Activated CD8-positive, alpha-beta memory T cell treated with anti-CD3 and anti-CD28 coated beads, Interleukin-2, amount 50 U/mL, for 48 hours (primary cell): ENCODE results near the gene TMEM171.

ENCODE experiments used
- DNase-seq: peaks from one replicate; pipeline ENCODE4 v3.0.0-alpha.2; 2020

The TMEM171 gene

DNA sequence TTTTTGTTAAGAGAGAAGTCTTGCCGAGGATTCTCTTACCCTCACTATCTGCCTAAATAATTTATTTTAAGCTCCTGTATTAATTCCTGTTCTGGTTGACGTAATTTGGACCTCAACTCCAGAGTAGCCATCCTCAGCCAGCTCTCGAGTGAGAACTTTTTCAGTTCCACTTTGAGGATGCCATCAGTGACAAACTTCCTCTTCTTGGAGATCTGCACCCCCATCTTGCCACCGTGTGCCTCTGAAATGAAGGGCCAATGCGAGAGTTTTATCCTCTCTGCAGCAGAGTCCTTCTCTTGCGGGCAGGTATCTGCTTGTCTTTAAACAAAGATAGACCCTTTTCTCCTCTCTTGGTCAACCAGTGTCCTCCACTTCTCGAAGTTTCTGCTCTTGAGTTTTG, 33.1 kb downstream of the TMEM171 start:
- no peak for DNase-seq

DNA sequence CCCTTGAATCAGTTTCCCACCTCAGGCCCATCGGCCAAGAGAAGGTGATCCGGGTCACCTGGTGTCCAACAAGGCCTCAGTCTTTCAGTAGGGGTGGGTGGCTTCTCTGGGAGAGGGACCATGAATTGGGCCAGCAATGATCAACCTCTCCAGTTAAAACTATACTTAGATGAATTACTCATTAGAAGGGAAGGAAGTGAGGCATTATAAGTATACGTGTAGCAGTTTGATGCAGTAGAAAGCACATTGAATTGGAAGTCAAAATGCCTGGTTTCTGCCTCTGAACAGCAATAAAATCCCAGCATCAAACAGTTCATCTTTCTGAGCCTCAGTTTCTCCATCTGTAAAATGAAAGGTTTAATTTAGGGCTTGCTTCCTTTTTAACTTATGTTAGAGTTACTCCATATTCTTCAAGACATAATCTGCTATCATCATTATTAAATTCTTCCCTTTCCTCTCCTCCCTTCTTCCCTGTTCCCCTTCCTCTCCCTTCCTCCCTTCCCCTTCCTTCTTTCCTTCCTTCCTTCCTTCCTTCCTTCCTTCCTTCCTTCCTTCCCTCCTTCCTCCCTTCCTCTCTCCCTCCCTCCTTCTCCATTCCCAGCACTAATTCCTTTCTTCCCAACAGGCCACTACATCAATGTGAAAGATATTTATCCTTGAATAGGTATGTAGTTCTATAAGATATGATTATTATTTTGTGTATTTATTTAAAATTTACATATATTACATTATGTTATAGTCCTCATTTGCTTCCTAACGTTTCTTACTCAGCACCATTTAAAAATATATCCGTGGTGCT, 34.0 kb downstream of the TMEM171 start:
- no peak for DNase-seq

DNA sequence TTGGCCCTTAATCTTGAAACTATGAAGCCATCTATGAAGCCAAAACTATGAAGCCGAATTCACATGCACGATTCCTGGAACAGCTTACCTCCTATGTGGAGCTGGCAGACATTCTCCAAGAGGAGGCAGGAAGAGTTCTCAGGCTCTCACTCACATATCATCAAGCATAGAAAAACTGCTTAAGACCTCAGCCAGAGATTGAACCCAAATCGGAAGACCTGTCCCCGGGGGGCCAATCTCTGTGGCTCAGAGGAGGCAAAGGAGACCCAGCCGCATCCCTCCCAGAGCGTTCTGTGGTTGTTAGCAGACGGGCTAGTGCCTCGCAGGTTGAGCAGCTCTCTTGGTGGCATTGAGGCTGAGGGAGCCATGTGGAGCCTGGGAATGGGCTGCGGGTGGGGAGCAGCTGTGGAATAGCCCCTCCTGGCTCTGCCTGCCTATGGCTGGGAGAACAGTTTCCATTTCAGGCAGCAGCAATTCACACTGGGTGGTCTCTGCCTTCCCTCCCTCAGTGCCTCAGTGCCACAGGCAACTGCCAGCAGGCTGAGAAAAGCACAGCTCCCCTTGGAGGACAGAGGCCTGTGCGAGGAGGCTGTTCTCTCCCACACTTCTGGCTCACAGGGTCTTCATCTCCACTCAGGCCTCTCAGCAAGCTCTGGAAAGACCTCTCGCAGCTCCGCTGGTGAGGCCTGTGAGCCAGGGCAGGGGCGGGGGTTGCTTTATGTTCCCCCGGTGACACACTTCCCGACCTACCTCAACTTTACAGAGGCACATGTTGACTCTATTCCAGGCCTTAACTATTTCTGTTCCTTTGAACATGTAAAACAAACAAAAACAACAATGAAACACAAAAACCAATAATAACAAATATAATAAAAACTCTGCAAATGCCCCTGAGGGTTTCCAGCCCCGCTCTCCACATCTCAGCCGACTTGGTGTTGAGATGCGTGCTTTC, 35.2 kb downstream of the TMEM171 start:
- DNase-seq = no peak

DNA sequence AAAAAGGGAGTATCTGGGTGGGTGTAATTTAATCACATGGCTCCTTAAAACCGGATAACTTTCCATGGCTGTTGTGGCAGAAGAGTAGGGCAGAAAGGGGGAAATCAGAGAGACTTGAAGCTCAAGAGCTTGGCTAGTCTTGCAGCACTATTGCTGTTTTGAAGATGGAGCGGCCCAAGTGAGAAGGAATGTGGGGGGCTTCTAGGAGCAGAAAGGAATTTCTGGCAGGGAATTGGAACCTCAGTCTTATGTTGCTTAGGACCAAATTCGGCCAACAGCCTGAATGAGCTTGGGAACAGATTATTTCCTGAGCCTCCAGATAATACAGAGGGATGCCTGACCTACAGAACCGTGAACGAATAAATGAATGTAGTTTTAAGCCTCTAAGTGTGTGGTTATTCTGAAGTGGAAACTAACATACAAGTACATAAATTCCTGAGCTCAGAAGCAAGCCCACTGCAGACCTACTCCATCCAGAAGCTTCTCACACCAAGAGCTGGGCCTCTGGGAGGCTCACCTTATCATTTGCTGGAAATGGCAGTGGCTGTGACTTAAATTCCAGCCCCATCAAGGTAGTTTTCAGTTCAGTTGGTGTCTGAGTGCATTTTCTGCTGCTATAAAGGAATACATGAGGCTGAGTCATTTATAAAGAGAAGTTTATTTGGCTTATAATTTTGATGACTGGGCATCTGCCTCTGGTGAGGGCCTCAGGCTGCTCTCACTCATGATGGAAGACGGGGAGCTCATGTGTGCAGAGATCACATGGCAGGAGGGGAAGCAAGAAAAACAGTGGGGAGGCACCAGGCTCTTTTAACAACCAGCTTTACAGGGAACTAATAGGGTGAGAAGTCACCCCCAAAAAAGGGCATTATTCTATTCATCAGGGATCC, 37.3 kb downstream of the TMEM171 start:
- DNase-seq = no peak

DNA sequence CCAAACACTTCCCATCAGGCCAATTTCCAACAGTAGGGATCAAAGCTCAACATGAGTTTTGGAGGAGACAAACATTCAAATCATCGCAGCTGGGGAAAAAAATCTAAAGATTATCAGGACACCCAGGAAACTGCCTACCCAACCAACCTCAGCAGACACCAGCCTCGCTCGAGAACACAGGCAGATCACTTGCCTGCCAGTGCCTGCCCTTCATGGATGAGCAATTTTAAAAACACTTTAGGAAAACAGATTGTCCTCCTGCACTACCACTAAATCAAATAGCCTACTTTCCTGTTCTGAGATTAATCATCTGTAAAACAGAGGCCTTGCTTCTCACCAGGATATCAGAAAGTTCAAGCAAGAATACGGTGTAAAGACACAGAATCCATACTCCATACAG, 37.9 kb downstream of the TMEM171 start:
- no peak for DNase-seq

DNA sequence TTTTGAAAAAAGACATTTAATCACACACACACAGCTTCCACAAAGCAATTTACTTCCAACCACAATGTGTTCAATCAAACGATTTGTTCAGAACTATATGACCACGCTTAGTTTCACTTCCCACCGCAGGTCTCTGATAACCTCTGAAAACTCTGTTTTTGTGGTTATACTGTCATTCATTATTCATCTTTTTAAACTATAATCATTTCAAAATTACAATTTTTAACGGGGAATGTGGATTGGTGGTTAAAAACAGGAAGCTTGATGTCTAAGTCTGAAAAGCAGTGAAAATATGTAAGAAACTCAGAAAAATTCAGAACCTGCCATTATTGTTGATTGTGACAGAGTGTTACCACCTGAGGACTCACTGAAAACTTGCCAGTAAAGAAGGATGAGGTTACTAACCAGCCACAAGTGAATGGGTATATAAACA, 39.9 kb downstream of the TMEM171 start:
- DNase-seq = peak; percentile 72

DNA sequence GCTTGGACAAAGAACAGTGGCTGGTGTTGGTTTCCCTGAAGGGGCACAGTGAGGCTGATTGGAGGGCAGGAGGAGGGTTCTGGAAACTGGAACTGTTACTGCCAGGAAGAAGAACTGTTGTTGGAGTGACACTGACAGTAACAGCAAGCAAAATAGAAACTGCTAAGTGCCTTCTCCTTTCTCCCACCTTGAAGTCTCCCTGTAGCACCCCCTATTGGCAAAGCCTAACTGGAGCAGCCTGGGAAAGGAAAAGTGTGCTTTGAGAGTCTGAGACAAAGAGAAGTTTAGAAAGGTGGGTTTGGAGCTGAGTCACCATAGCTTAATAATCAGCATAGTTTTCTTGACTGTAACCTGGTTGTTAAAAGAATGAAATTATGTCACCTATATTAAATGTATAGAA, 50.1 kb downstream of the TMEM171 start:
- no peak for DNase-seq

DNA sequence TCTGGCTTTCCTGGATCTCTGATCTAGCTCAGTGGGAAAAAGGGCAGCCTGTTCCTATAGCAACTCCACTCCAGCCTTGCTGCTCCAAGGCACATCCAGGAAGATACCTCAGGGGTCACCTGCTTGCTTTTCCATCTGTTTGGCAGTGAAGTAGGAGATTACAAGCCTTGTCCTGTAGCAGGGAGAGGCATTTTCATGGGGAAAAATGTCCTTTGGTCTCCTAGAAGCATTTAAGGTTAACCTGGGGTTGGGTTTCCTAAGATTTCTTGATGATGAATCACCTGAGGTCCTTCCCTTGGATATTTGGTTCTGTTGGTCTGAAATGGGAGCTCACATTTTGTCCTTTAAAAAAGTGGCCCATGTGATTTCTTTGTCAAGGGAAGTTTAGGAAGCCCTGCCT, 51.1 kb downstream of the TMEM171 start:
- DNase-seq = no peak

DNA sequence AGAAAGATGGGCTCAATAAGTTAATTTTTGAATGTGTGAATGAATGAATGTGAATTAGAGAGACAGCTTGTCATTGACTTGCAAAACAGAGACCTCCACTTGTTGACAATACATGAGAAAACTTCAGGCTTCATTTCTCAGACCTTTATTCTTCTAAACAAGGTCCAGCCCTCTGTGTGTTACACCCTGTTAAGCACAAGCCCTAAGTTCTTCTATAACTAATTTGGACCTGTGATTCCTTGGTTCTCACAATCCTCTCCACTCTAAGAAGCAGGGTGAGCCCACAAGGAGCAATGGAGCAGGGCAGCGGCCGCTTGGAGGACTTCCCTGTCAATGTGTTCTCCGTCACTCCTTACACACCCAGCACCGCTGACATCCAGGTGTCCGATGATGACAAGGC, 52.6 kb downstream of the TMEM171 start, which contains the start of gene TMEM174:
TSS of gene TMEM174 (plus strand) at position 243 of the 400 bp plus-strand sequence. CDS start at position 294, 51 bp downstream.
- no peak for DNase-seq

DNA sequence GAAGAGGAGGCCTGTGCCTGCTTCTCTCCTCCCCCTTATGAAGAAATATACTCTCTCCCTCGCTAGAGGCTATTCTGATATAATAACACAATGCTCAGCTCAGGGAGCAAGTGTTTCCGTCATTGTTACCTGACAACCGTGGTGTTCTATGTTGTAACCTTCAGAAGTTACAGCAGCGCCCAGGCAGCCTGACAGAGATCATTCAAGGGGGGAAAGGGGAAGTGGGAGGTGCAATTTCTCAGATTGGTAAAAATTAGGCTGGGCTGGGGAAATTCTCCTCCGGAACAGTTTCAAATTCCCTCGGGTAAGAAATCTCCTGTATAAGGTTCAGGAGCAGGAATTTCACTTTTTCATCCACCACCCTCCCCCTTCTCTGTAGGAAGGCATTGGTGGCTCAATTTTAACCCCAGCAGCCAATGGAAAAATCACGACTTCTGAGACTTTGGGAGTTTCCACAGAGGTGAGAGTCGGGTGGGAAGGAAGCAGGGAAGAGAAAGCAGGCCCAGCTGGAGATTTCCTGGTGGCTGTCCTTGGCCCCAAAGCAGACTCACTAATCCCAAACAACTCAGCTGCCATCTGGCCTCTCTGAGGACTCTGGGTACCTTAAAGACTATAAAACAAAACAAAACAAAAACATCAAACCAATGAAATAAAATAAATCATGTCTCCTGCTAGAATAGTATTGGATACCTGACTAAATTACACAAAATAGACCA, 53.9 kb downstream of the TMEM171 start:
- DNase-seq = no peak

DNA sequence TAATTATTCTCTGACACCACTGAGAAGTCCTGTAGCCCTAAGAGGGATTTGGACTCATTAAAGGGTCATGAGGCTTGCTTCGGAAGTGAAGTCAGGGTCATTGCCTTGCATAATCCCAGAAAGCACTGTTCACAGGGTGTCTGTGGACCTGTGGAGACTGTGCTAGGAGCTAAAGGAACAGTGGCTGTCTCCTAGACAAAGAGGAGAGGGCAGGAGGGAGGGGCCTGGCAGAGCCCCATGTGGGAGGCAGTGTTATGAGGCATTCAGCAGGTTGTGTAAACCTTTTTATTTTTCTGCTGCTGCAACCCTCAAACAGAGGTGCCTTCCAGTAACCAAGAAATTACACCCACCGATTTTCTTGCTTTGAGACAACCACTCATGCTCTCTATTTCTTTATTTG, 55.9 kb downstream of the TMEM171 start:
- no peak for DNase-seq

DNA sequence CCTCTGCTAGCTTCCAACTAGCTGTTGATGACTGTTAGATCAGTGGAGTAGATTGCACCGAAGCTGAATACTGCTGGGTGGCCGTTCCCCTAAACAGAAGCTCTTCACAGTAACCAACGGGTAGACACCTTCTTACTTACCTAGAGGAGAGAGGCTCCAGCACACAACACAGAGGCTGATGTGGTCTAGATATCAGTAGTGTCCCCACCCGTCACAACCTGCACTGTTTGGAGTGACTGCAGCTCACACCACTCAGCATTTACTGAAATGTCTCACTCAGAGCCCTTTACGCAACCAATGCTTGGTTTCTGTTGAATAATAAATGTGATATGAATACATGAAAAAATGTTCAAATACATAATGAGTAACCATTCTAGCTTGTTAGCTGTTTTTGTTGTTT, 57.9 kb downstream of the TMEM171 start:
- no peak for DNase-seq

DNA sequence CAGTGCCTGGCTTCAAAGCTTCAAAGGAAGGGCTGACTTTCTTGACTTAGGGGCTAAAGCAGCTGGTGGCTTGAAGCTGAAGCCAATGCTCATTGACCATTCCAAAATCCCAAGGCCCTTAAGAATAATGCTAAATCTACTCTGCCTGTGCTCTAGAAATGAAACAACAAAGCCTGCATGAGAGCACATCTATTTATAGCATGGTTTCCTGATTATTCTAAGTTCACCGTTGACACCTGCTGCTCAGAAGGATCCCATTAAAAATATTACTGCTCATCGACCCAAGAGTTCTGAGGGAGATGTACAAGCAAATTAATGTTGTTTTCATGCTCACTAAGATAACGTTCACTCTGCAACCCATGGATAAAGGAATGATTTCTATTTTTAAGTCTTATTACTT, 59.4 kb downstream of the TMEM171 start:
- DNase-seq = no peak

DNA sequence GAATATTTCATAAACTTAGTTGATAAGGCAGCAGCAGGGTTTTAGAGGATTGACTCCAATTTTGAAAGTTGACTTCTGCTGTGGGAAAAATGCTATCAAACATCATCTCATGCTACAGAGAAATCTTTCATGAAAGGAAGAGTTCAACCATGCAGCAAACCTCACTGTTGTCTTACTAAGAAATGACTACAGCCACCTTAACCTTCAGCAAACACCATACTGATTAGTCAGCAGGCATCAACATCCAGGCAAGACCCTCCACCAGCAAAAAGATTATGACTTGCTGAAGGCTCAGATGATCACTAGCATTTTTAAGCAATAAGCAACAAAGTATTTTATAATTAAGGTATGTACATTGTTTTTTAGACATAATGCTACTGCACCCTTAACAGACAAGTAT, 60.2 kb downstream of the TMEM171 start:
- DNase-seq = no peak
